GM23338 (cell line): Measurements from ENCODE around the gene EFEMP1. TPM values are rescaled to one million over a fixed set of nuclear protein-coding genes. Genes with fewer than 3 reads are reported as not detected.

Experiments used
- ATAC-seq: fragments of 200-7000 bp; cut with Tn5 transposase; 3 replicates; pipeline ENCODE4 v1.9.1; 2020
- DNase-seq: peaks from one replicate; pipeline ENCODE4 v3.0.0-alpha.2; 2015; ENCODE audit warnings: low spot score
- H2AFZ ChIP-seq: fragments of 200-600 bp; sonication (generic); 2 replicates; pipeline ENCODE4 v1.8.0; 2016; ENCODE audit warnings: antibody characterized with exemption, mild to moderate bottlenecking, moderate library complexity
- H3F3A ChIP-seq: fragments of 200-600 bp; sonication (generic); replicated peaks from 2 replicates; pipeline ENCODE4 v1.8.0; 2017; ENCODE audit warnings: antibody characterized with exemption, mixed run types, low read depth
- H3K27ac ChIP-seq: fragments of 200-600 bp; sonication (generic); 2 replicates; pipeline ENCODE4 v1.6.1; 2016; ENCODE audit warnings: low read depth
- H3K27me3 ChIP-seq: fragments of 200-600 bp; sonication (generic); 2 replicates; pipeline ENCODE4 v1.8.0; 2016; ENCODE audit warnings: mild to moderate bottlenecking, mixed run types, moderate library complexity; ENCODE audit not compliant: insufficient read depth
- H3K36me3 ChIP-seq: fragments of 200-600 bp; sonication (generic); 2 replicates; pipeline ENCODE4 v1.8.0; 2016; ENCODE audit warnings: mild to moderate bottlenecking; ENCODE audit not compliant: insufficient read depth
- H3K4me1 ChIP-seq: fragments of 200-600 bp; sonication (generic); 2 replicates; pipeline ENCODE4 v1.8.0; 2016; ENCODE audit warnings: mild to moderate bottlenecking, moderate library complexity; ENCODE audit not compliant: insufficient read depth
- H3K4me2 ChIP-seq: fragments of 200-600 bp; sonication (generic); 2 replicates; pipeline ENCODE4 v1.7.1; 2017; ENCODE audit warnings: mixed run types
- H3K4me3 ChIP-seq: fragments of 200-600 bp; sonication (generic); 2 replicates; pipeline ENCODE4 v1.6.1; 2016; ENCODE audit warnings: mixed run types
- H3K79me2 ChIP-seq: fragments of 200-600 bp; sonication (generic); replicated peaks from 2 replicates; pipeline ENCODE4 v1.8.0; 2017; ENCODE audit warnings: mild to moderate bottlenecking; ENCODE audit not compliant: insufficient read depth
- H3K9me2 ChIP-seq: fragments of 200-600 bp; sonication (generic); 2 replicates; pipeline ENCODE4 v1.8.0; 2017; ENCODE audit not compliant: insufficient read depth
- H4K20me1 ChIP-seq: fragments of 200-600 bp; sonication (generic); replicated peaks from 2 replicates; pipeline ENCODE4 v1.8.0; 2017; ENCODE audit warnings: mild to moderate bottlenecking; ENCODE audit not compliant: insufficient read depth
- H3K27ac Mint-ChIP-seq: 2 replicates; pipeline ENCODE4 v1.8.0; 2020; ENCODE audit warnings: inconsistent platforms, mild to moderate bottlenecking, moderate library complexity, mixed read lengths
- H3K27me3 Mint-ChIP-seq: 3 replicates; pipeline ENCODE4 v1.8.0; 2022; ENCODE audit warnings: low read depth, mild to moderate bottlenecking, moderate library complexity, mixed read lengths, inconsistent platforms; ENCODE audit not compliant: insufficient read depth, poor library complexity
- H3K36me3 Mint-ChIP-seq: 3 replicates; pipeline ENCODE4 v1.8.0; 2021; ENCODE audit warnings: low read depth, mild to moderate bottlenecking, inconsistent platforms, moderate library complexity, mixed read lengths
- H3K4me1 Mint-ChIP-seq: 3 replicates; pipeline ENCODE4 v1.8.0; 2020; ENCODE audit warnings: mild to moderate bottlenecking, inconsistent platforms, mixed read lengths
- H3K4me3 Mint-ChIP-seq: 3 replicates; pipeline ENCODE4 v1.8.0; 2021; ENCODE audit warnings: moderate library complexity, mild to moderate bottlenecking, inconsistent platforms, mixed read lengths
- H3K9me3 Mint-ChIP-seq: 3 replicates; pipeline ENCODE4 v1.8.0; 2020; ENCODE audit warnings: moderate library complexity, mild to moderate bottlenecking, inconsistent platforms, mixed read lengths
- CREB1 ChIP-seq: fragments of 250-450 bp; sonication (Bioruptor Pico); IDR thresholded peaks from 2 replicates; pipeline ENCODE4 v1.5.0; 2020; ENCODE audit warnings: low read depth, mild to moderate bottlenecking, moderate library complexity
- EZH2 ChIP-seq: fragments of 200-600 bp; sonication (generic); IDR thresholded peaks from one replicate; pipeline ENCODE4 v1.8.0; 2017; ENCODE audit warnings: antibody characterized with exemption, mild to moderate bottlenecking, low read depth; ENCODE audit not compliant: unreplicated experiment
- JUNB ChIP-seq: IDR thresholded peaks from one replicate; pipeline ENCODE4 v1.6.1; 2016; ENCODE audit warnings: antibody characterized with exemption; ENCODE audit not compliant: unreplicated experiment
- NANOG ChIP-seq: IDR thresholded peaks from 2 replicates; pipeline ENCODE4 v1.6.1; 2016; ENCODE audit warnings: antibody characterized with exemption, borderline replicate concordance
- POLR2AphosphoS5 ChIP-seq: IDR thresholded peaks from 2 replicates; pipeline ENCODE4 v1.6.1; 2016; ENCODE audit warnings: antibody characterized with exemption, low read depth
- STAT1 ChIP-seq: IDR thresholded peaks from one replicate; pipeline ENCODE4 v1.6.1; 2016; ENCODE audit warnings: antibody characterized with exemption; ENCODE audit not compliant: unreplicated experiment
- ZNF331 ChIP-seq: fragments of 250-450 bp; sonication (Bioruptor Pico); IDR thresholded peaks from 2 replicates; pipeline ENCODE4 v1.5.0; 2020; ENCODE audit warnings: low read depth, mild to moderate bottlenecking, moderate library complexity
- ZNF462 ChIP-seq: fragments of 250-450 bp; sonication (Bioruptor Pico); IDR thresholded peaks from 2 replicates; pipeline ENCODE4 v1.5.0; 2020; ENCODE audit warnings: mild to moderate bottlenecking, moderate library complexity
- polyA plus RNA-seq: library from polyadenylated mRNA; unstranded; fragments of >200 nt; fragmentation: Nextera tagmentation; extraction: Ambion mirVana; gene quantifications from 2 replicates; pipeline ENCODE4 v1.2.1, GENCODE V29; 2016
- total RNA-seq: library from RNA; depleted of rRNA; stranded (reverse); fragments of >200 nt; shearing (Covaris generic); gene quantifications from 2 replicates; pipeline ENCODE4 v1.2.3, GENCODE V29; 2014

The EFEMP1 gene
- total and polyA plus RNA-seq, 2 experiments from 2014 or later, result 12.6 to 22.5 TPM

- TF ChIP-seq ZNF331 (CRISPR knock-in tag) (no peak), CREB1 (CRISPR knock-in tag) (no peak), NANOG (no peak), JUNB (no peak), ZNF462 (no peak), STAT1 (no peak)
Measured at GRCh38 chr2:55952415-55952814, 28.8 kb upstream of the EFEMP1 start (continued).

DNA sequence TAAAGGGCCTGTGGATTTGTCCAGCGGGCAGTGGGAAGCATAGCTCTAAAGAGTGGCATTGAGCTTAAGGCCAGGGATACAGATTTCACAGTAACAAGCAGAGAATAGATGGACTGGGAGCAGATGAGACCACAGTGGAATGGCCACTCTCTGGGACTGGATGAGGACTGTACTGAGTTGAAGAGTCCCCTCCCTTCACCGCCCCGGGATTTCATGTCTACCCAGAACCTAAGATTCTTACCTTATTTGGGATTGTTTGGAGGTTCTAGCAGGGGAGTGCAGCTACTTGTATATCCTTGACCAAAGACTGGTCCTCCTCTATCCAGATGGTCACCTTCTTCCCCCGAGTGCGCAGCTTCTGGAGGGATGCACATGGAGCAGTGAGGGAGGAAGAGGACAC, 28.0 kb upstream of the EFEMP1 start:
- Histone ChIP-seq H3K79me2 (no peaks in the 10 kb centered on the region), H3K36me3 (no peaks in the 10 kb centered on the region), H3K27me3 (no peaks in the 10 kb centered on the region), H3K4me3 (no peak overlapping the region), H3K4me2 (no peak overlapping the region), H3F3A (no peaks in the 10 kb centered on the region), H3K9me2 (no peaks in the 10 kb centered on the region), H4K20me1 (no peaks in the 10 kb centered on the region), H2AFZ (no peak overlapping the region), H3K4me1 (no peaks in the 10 kb centered on the region), H3K27ac (no peak overlapping the region)
- Mint-ChIP-seq H3K36me3 (no peaks in the 10 kb centered on the region), H3K4me3 (no peak overlapping the region), H3K9me3 (no peaks in the 10 kb centered on the region), H3K4me1 (no peaks in the 10 kb centered on the region), H3K27me3 (peaks cover 2% of the 10 kb centered on the region), H3K27ac (no peak overlapping the region)
- no peak for ATAC-seq
- no peak for DNase-seq
- TF ChIP-seq EZH2, result no peak
- TF ChIP-seq STAT1, result no peak
- no peak for TF ChIP-seq CREB1 (CRISPR knock-in tag)
- TF ChIP-seq JUNB, result no peak
- no peak for TF ChIP-seq POLR2AphosphoS5
- TF ChIP-seq ZNF462, result no peak
- TF ChIP-seq ZNF331 (CRISPR knock-in tag), result no peak
